Caco-2 (cell line): ENCODE data around the gene USH2A. TPM values are rescaled to one million over a fixed set of nuclear protein-coding genes. Genes with fewer than 3 reads are reported as not detected.

Source experiments
- BruUV-seq: library from RNA; stranded (reverse); fragments of 400-500 nt; replicated peaks from 2 replicates; lab custom pipeline; 2021; lab: Mats Ljungman, UMichigan
- CTCF ChIA-PET: fragments of 300-600 bp; sonication (Branson Sonifier 250); formaldehyde crosslinking; loops from one replicate; lab custom pipeline; 2022; ENCODE audit warnings: antibody characterized with exemption; lab: Charles Lee
- POLR2A ChIA-PET: fragments of 300-600 bp; sonication (Branson Sonifier 250); formaldehyde crosslinking; loops from one replicate; lab custom pipeline; 2022; ENCODE audit warnings: antibody characterized with exemption; lab: Charles Lee
- DNase-seq, 2 experiments: peaks; one replicate each; pipeline versions ENCODE4 v3.0.0 to v3.0.0-alpha.2; 2020 to 2022
- H3K27me3 ChIP-seq: replicated peaks from 2 replicates; pipeline ENCODE4 v1.6.0; 2011; ENCODE audit warnings: low read length; ENCODE audit not compliant: control insufficient read depth, insufficient read depth
- H3K36me3 ChIP-seq: 2 replicates; pipeline ENCODE4 v1.5.1; 2011; ENCODE audit warnings: low read length; ENCODE audit not compliant: control insufficient read depth, insufficient read depth
- H3K4me1 ChIP-seq: fragments of 250-450 bp; sonication (Bioruptor Pico); 2 replicates; pipeline ENCODE4 v1.5.1; 2020; ENCODE audit warnings: mild to moderate bottlenecking
- H3K4me3 ChIP-seq: 2 replicates; pipeline ENCODE4 v1.5.1; 2011; ENCODE audit warnings: low read depth, mild to moderate bottlenecking, control low read depth, low read length
- H3K9me3 ChIP-seq: fragments of 250-450 bp; sonication (Bioruptor Pico); 2 replicates; pipeline ENCODE4 v1.5.1; 2020; ENCODE audit warnings: mild to moderate bottlenecking, moderate library complexity
- H3K27ac Mint-ChIP-seq: one replicate; pipeline ENCODE4 v1.8.0; 2022; ENCODE audit warnings: mixed read lengths; ENCODE audit not compliant: unreplicated experiment
- H3K27me3 Mint-ChIP-seq: one replicate; pipeline ENCODE4 v1.8.0; 2022; ENCODE audit warnings: mixed read lengths; ENCODE audit not compliant: insufficient read depth, unreplicated experiment
- H3K36me3 Mint-ChIP-seq: one replicate; pipeline ENCODE4 v1.8.0; 2022; ENCODE audit warnings: mild to moderate bottlenecking, mixed read lengths; ENCODE audit not compliant: insufficient read depth, unreplicated experiment
- H3K4me1 Mint-ChIP-seq: one replicate; pipeline ENCODE4 v1.8.0; 2022; ENCODE audit warnings: low read depth, mixed read lengths; ENCODE audit not compliant: unreplicated experiment
- H3K4me3 Mint-ChIP-seq: one replicate; pipeline ENCODE4 v1.8.0; 2022; ENCODE audit warnings: mild to moderate bottlenecking, moderate library complexity, mixed read lengths; ENCODE audit not compliant: unreplicated experiment
- H3K9me3 Mint-ChIP-seq: one replicate; pipeline ENCODE4 v1.8.0; 2022; ENCODE audit warnings: mixed read lengths; ENCODE audit not compliant: unreplicated experiment
- CTCF ChIP-seq, 2 experiments: fragments of 200-600 bp in 1 of 2; IDR thresholded peaks; 1 replicate in 1 of 2; 2 replicates in 1 of 2; pipeline versions ENCODE4 v1.5.1 to v1.8.0; 2011 to 2022; ENCODE audit warnings: antibody characterized with exemption in 1 of 2, control low read depth in 1 of 2, inconsistent platforms in 1 of 2, low read depth in 1 of 2, low read length in 1 of 2, mild to moderate bottlenecking in 1 of 2, moderate library complexity in 1 of 2; ENCODE audit not compliant: insufficient read depth in 1 of 2, severe bottlenecking in 1 of 2, unreplicated experiment in 1 of 2
- intact Hi-C: fragments of 100-400 bp; cut with micrococcal nuclease; formaldehyde crosslinking; loops from one replicate; pipeline ENCODE4 v1.10.0; 2022; ENCODE audit not compliant: unreplicated experiment
- total RNA-seq: library from RNA; stranded (reverse); gene quantifications from 2 replicates; pipeline ENCODE4 v1.2.3, GENCODE V29; 2022

Gene USH2A
- total RNA-seq, 1 experiment from 2014 or later: 0.11 TPM

GRCh38 chr1:215860833-215861232 is 562.4 kb downstream of the USH2A start:
- H3K9me3 Mint-ChIP-seq: peaks cover 36% of the 10 kb centered on the region
- no peaks in the 10 kb centered on the region for H3K36me3 Mint-ChIP-seq
- Histone ChIP-seq H3K4me3 (no peak overlapping the region), H3K36me3 (no peaks in the 10 kb centered on the region), H3K4me1 (peaks cover 34% of the 10 kb centered on the region), H3K9me3 (peaks cover 22% of the 10 kb centered on the region), H3K27me3 (no peaks in the 10 kb centered on the region)
- POLR2A ChIA-PET: no interaction called here
- no peaks in the 10 kb centered on the region for H3K27me3 Mint-ChIP-seq
- no peak overlapping the region for H3K4me3 Mint-ChIP-seq
- BruUV-seq: no TSS peak
- peaks cover 17% of the 10 kb centered on the region for H3K4me1 Mint-ChIP-seq
- DNase-seq: no peak
- intact Hi-C loops: no loop called here
- no peak overlapping the region for H3K27ac Mint-ChIP-seq
- CTCF ChIA-PET: no interaction called here
- TF ChIP-seq CTCF (IDR thresholded peaks at IDR 0.05; ENCODE audit: insufficient read depth in 1 of 2, low read depth in 1 of 2, low read length in 1 of 2, severe bottlenecking in 1 of 2, unreplicated experiment in 1 of 2): no peak

GRCh38 chr1:215857317-215857716 is 565.9 kb downstream of the USH2A start:
- H3K4me3 Mint-ChIP-seq: no peak overlapping the region
- Histone ChIP-seq H3K4me3 (no peak overlapping the region), H3K36me3 (no peaks in the 10 kb centered on the region), H3K4me1 (peaks cover 9% of the 10 kb centered on the region), H3K27me3 (no peaks in the 10 kb centered on the region), H3K9me3 (peaks cover 21% of the 10 kb centered on the region)
- H3K27ac Mint-ChIP-seq: no peak overlapping the region
- CTCF ChIA-PET: no interaction called here
- H3K9me3 Mint-ChIP-seq: peaks cover 36% of the 10 kb centered on the region
- H3K36me3 Mint-ChIP-seq: no peaks in the 10 kb centered on the region
- POLR2A ChIA-PET: no interaction called here
- intact Hi-C loops: no loop called here
- H3K4me1 Mint-ChIP-seq: no peaks in the 10 kb centered on the region
- H3K27me3 Mint-ChIP-seq: no peaks in the 10 kb centered on the region
- no TSS peak for BruUV-seq
- DNase-seq: no peak
- no peak for TF ChIP-seq CTCF (IDR thresholded peaks at IDR 0.05; ENCODE audit: insufficient read depth in 1 of 2, low read depth in 1 of 2, low read length in 1 of 2, severe bottlenecking in 1 of 2, unreplicated experiment in 1 of 2)

- no peak overlapping the region for H3K27ac Mint-ChIP-seq
- Histone ChIP-seq H3K27me3 (no peaks in the 10 kb centered on the region), H3K9me3 (no peaks in the 10 kb centered on the region), H3K4me1 (no peaks in the 10 kb centered on the region; the same call in 1 of the 2 replicates), H3K36me3 (no peaks in the 10 kb centered on the region), H3K4me3 (no peak overlapping the region)
- H3K4me3 Mint-ChIP-seq: no peak overlapping the region
- H3K27me3 Mint-ChIP-seq: no peaks in the 10 kb centered on the region
- no peaks in the 10 kb centered on the region for H3K9me3 Mint-ChIP-seq
- intact Hi-C loops: no loop called here
- DNase-seq: no peak
- CTCF ChIA-PET: no interaction called here
- H3K4me1 Mint-ChIP-seq: no peaks in the 10 kb centered on the region
- H3K36me3 Mint-ChIP-seq: no peaks in the 10 kb centered on the region
- TF ChIP-seq CTCF (IDR thresholded peaks at IDR 0.05; ENCODE audit: insufficient read depth in 1 of 2, low read depth in 1 of 2, low read length in 1 of 2, severe bottlenecking in 1 of 2, unreplicated experiment in 1 of 2): no peak
- BruUV-seq: no TSS peak
- POLR2A ChIA-PET: interaction anchor here (0.7 kb wide), 1 partner anchor 226 kb away, joined by 4 read pairs; no protein-coding TSS in a partner anchor
Observed at GRCh38 chr1:215845234-215845891, 577.9 kb downstream of the USH2A start.
